GM18517 (cell line): ENCODE measurements around the gene ASTN2.
"Not testable (repeated sequence)": the region's sequence is repeated elsewhere in the genome, so short reads cannot be mapped to it uniquely, and the experiment has no call there.

Experiments used
- ATAC-seq: cut with Tn5 transposase; IDR thresholded peaks from one replicate; pipeline ENCODE4 v1.9.1; 2021; ENCODE audit warnings: mild to moderate bottlenecking, moderate library complexity; ENCODE audit not compliant: unreplicated experiment

The ASTN2 gene

DNA sequence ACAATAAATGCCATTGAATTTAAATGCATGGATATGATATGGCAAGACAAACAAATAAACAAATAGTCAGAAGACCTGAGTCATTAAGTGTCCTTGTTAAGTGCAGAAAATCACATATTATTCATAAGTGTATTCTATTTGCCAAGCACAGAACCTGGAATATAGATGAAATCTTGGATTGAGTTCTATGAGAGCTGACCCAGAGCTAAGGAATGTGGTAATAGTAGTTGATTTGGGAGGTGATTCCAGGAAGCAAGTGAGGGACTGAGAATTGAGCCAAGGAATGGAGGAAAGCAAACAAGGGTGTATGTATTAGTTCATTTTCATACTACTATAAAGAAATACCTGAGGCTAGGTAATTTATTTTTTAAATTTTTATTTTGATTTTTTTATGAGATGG, 518.9 kb downstream of the ASTN2 start:
- no peak for ATAC-seq

DNA sequence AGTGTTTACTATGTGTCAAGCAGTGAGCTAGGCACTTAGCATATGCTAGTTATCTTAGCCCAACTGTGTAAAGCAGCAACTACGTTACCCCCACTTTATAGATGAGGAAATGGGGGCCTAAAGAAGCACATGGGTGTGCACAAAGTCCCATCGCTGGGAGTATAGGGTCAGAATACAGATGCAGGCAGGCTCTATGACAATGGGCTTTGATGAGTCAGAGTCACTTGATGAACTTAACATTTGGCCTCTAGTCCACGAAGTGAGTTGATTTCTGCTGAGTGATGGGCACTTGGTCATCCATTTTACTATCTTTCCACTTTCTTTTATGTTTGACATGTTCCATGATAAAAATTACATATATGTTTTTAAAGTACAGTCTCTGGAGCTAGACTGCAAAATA, 523.4 kb downstream of the ASTN2 start:
- no peak for ATAC-seq

DNA sequence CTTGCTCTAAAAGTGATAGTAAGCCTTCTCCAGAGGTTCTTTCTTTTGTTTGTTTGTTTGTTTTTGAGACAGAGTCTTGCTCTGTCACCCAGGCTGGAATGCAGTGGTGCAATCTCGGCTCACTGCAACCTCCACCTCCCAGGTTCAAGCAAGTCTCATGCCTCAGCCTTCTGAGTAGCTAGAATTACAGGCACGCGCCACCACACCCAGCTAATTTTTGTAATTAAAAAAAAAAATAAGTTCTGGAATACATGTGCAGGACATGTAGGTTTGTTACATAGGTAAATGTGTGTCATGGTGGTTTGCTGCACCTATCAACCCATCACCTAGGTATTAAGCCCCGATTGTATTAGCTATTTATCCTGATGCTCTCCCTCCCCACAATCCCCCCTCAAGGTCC, 526.4 kb downstream of the ASTN2 start:
- ATAC-seq: not testable (repeated sequence)

DNA sequence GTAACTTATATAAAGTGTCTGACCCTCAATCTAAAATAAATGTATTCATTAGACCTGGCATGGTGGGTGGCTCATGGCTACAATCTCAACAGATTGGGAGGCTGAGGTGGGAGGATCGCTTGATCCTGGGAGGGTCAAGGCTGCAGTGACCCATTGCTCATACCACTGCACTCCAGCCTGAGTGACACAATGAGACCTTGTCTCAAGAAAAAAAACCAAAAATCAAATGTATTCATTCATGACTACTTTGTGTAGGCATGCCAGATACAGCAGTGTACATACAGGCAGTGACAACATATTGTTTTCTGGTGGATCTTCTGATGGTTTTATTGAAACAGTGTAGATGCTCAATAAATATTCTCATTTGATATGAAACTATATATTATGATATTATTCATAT, 526.8 kb downstream of the ASTN2 start:
- no peak for ATAC-seq

DNA sequence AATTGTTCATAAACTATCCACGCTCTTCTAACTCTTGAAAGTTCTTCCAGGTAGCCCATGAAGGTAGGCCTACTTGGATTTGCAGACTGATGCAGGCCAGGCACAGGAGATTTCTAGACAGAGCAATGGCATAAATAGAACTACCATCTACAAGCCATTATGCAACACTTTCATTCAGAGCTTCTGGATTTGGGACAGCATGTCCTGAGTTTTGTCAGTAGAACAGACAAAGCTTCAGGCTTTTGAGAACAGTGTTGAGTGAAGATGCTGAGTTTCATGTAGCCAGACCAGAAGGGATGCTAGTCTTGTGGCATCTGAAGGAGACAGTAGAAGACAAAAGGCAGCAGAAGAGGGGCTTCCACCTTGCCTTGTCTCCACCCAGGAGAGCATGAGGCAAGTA, 531.2 kb downstream of the ASTN2 start:
- ATAC-seq: no peak

DNA sequence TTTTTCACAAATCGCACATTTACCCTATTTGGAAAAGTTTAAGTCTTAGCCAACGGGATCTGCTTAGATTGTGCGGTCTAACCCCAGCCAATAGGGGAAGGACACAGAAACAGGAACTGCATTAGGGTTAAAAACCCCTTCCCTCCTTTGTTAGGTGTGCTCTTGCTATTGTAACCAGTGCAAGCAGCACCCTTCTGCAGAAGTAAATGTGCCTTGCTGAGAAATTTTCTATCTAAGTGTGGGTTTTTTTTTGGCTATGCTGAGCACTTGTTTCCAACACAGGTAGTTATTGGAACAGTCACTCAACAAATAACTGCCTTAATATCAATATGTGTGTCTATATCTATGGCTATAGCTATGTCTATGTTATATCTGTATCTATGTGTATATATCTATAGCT, 537.8 kb downstream of the ASTN2 start:
- ATAC-seq: no peak

DNA sequence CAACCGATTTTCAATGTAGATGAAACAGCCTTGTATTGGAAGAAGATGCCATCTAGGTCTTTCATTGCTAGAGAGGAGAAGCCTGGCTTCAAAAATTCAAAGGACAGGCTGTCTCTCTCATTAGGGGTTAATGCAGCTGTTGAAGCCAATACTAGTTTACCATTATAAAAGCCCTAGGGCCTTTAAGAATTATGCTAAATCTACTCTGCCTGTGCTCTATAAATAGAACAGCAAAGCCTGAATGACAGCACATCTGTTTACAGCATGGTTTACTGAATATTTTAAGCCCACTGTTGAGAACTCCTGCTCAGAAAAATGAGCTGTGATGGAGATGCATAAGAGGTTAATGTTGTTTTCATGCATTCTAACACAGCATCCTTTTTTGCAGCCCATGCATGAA, 539.3 kb downstream of the ASTN2 start:
- ATAC-seq: no peak

DNA sequence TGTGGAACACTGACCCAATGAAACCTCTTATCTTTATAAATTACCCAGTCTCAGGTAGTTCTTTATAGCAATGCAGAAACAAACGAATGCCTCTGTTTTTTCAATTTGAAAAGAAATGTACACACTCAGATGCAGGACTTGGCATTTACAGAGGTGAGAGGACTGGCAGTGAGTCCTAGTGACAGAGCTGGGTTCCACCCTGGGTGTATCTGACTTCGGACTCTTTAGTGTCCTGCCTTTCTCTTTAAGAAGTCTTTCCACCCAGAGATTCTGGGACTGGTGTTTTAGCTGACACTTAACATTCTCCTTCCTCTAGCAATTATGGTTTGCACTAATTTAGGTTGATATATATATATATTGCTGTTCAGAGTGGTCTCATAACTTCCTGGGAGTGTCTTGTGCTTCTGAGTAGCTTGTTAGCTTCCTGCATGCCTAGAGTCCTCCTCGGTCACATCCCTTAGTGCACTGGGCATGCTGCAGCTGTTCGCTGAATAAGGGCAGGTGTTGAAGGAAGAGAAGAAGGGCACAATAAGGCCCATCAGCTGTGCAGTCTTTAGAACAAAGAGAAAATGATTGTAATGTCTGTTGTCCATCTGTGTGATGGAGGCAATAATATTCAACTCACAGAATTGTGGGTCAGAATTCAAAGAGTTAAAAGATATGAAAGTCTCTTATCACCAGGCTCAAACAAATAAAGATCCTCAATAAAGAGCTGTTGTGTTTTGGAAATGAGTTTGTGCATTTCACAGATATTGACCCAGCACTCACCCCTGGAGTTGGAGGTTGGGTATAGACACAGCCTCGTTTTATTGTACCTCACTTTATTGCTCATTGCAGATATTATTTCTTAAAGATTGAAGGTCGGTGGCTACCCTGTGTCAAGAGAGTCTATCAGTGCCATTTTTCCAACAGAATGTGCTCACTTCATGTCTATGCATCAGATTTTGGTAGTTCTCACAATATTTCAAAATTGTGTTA, 540.6 kb downstream of the ASTN2 start:
- ATAC-seq: no peak

DNA sequence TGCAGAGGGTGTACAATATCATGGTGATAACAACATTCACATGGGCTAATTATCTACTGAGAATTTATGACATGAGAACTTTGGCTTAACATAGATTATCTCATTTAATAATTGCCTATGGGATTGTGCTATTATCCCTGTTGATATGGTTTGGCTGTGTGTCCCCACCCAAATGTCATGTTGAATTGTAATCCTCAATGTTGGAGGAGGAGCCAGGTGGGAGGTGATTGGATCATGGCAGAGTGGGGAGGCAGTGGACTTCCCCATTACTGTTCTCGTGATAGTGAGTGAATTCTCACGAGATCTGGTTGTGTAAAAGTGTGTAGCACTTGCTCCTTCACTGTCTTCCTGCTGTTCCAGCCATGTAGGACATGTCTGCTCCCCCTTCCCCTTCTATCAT, 541.4 kb downstream of the ASTN2 start:
- no peak for ATAC-seq

DNA sequence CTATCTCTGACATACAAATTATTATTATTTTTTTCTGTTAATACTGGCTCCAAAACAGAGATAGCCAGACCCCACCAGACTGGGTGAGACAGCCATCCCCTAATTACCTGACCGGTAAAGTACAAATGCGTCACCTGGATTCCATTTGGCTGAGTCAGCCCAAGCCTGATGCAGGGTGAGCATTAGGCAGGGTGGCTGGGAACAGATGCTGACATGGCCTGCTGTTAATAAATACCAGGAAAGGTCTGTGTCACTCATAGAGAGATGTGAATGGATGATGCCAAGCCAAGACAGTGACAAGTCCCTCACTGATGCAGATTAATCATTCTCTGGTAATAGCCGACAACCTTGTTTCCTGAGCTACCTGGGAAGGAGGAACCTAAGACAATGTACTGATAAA, 544.3 kb downstream of the ASTN2 start:
- ATAC-seq: no peak

DNA sequence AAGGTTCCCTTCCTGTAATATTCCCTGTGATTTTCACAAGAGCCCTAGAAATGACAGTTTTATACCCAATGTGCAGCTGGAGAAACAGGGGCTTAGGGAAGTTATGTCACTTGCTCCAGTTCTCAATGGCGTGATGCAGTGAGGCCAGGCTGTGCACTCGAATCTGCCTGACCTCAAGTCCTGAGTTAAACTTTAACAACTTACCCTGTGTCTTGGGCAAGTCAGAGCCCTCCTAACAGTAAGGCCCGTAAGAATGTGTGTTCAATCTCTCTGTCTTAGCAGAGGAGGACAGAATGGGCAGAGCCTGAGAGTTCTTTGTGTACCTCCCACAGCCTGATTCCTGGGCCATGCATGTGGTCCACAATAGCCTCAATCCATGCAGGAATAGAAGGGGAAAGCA, 546.7 kb downstream of the ASTN2 start:
- ATAC-seq: no peak

DNA sequence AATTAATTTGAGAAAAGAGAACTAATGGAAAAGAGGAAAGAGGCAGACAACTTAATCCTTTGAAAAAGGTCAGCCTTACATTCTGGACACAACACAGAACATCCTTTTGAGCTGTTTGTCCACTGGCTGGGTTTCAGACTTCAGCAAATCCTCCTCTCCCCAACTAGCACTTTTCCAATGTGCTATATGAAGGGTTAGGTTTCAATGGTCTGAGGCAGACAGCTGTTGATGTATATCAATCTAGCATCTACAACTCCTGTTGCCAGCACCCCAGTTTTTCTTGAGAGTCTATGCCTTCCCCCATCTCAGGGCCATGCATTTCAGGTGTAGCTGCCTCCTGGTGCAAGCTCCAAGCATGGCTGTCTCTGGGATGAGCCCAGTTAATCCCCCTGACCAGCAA, 553.5 kb downstream of the ASTN2 start:
- ATAC-seq: no peak

DNA sequence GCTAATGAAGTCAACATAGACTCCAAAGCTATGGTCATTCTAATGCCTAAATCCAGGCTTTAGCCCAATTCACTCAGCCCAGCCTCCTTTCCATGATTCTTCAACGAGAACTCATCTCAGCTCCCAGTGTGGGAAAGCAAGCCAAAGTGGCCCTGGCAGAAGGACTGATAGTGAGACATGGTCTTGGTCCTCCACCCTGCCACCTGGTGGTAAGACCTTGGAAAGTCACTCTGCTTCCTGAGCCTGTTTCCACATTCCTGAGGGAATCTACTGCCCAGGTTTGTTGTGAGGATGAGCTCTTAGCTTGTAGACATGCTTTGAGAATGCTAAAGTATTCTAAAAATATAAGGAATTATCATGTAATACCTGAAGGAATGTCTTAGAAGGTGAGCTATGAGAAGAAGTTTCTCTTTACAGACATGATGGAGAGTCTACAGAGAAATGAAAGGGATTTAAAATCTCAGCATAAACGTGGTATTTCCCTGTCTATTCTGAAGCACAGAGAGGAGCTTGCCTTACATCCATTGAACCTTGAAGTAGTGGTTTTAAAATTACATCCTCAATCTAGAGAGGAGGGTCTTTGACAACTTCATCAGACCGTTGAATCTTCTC, 554.2 kb downstream of the ASTN2 start:
- ATAC-seq: peak; percentile 52

DNA sequence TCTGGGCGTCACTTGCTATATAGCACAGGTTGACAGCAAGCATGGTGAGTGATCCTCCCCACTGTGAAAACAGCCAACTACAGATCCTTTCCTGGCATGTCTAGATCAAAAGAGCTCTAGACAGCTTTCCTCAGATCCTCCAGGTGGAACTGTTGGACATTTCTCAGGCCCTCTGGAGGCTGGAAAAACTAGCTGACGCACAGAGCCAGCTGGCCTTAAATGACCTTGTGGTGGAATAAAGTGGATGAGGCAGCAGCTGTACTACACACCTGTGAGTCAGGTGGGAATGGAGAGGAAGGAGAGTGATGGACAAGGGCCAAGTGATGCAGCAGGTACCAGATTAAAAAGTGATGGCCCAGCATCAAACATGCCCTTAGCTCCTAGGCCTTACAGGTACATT, 555.1 kb downstream of the ASTN2 start:
- no peak for ATAC-seq

DNA sequence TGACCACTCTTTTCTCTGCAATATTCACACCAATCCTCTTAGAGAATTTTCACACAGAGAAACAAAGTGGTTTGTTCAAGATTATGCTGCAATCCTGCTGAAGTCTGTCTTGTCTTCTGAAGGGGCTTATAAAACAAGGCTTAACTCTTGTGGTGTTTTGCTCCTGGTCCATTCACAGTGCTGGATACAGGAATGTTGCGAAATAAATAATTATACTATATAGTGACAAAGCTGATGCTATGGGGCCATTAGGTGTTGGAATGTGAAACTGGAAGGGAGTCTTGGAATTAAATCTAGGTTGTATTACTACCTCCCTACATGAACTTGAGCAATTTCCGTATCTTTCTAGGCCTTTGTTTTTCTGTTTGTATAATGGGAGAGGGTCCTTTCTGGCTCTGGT, 557.5 kb downstream of the ASTN2 start:
- no peak for ATAC-seq

DNA sequence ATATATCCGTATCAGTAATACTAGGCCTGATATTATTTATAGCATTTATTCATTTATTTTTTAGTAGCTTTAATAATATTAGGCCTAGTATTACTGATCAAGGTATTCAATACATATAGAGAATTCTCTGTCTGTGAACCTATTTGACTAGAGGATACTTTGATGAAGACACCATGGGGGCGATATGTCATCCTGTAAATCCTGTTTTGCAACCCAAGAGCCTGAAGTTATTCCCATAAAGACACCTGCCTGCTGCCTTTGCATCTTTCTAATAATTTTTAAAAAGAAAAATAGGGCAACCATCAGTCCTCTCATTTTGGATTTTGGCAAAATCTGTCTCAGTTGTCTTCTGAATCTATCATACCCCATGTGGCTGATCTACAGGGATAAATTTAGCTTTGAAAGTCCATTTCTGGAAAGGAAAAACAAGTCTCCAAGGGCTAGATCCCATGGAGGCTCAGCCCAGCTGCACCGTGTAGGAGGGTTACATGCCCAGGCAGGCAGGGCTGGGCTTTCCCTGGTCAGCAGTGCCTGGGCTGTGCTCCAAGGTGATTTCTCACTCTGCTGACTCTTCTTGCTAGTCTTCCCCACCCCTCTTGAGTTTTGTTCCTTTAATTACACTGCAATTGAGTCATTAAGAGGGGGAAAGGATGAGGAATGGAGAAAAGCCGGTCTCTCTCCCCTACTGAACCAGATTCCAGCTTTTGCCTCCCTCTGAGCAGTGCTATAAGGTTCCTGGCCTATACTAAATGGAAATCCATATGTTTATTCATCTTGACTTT, 558.8 kb downstream of the ASTN2 start:
- no peak for ATAC-seq

DNA sequence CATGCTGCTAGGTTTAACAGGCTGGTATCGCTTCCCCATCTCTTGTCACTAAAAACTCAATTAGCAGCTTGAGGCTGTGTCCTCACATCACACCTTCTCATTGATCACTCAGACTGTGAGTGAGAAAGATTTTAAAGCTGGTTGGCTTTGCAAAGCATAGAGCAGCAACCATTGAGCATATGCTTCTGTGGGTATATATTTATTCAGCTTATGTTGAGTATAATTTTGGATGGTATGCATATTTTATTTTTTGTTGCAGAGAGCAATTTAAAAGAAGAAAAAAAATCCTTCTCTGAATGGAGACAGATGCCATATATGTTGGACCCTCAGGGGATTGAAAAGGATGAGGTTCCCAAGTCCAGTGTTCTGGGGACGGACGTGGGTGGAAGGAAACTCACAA, 565.1 kb downstream of the ASTN2 start:
- no peak for ATAC-seq

DNA sequence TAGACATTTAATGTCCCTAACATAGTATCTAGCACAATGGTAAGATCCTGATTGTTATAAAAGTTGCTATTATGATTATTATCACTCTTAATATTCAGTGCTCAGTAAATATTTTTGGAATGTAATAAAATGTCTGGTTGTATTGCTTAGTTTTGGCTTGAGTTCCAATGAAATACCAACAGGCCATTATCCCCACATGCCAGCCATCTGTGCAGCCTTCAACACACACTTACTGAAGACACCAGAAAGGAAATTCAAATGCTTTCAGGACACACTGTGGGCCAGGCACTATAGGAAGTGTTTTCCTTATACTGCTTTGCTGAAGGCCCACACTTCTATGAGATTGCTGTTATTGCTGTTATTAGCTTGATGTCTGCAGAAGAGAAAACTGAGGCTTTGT, 570.2 kb downstream of the ASTN2 start:
- no peak for ATAC-seq

DNA sequence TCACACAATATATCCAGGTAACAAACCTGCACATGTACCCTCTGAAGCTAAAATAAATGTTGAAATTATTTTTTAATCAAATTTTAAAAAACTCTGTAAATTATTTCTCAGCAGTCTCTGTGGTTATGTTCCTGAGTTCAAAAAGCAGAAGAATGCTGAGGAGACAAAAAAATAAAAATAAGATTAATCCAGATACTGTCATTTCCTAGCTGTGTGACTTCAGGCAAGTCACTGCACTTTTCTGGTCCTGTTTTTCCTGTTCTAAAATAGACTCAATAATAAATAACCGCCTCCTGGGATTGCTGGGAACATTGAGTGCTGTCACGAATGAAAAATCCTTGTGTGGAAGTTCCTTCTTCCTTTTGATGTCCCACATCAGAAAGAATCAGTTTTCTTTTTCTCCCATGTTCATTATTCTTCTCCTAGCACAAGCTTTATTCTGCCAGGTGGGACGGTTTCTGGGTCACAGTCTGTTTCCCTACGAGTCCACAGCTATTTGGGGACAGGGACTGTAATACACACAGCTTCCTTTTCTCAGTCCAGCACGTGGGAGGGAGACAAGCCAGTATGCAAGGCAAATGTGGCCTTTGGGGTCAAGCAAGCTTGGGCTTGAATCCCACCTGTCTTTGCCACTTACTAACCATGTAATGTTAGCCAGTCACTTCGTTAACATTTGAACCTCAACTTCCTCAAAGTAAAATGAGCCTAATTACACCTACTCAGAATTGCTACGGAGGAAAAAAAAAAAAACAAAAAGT, 570.8 kb downstream of the ASTN2 start:
- no peak for ATAC-seq

DNA sequence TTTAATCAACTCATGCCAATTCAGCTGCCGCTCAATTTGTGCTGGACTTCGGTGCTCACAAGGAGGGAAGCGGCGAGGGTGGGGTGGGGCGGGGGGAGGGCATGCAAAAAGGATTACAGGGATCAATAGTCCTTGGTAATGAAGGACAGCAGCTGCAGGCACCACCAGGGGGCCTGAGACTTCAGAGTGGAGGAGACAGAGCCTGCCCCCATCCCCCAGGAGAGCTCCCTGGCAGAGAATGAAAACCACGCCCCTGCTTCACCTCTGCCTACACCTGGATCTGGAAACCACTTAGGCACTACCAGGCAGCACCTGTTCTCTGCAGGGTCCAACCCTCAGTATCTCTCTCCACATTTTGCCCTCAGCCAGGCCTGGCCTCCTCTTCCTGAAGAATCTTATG, 572.2 kb downstream of the ASTN2 start:
- ATAC-seq: no peak

DNA sequence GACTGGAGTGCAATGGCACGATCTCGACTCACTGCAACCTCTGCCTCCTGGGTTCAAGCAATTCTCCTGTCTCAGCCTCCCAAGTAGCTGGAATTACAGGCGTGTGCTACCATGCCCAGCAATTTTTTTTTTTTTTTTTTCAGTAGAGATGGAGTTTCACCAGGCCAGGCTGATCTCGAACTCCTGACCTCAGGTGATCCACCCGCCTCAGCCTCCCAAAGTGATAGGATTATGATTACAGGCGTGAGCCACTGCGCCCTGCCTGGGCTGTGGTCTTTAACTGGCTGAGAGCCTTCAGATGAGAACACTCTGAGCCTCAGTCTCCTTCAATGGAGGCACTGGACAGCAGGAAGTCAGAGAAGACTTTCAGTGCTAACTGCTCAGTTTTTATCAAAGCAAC, 576.4 kb downstream of the ASTN2 start:
- not testable (repeated sequence) for ATAC-seq
